Panc1 (cell line): ENCODE measurements around the gene LNX2. TPM values are rescaled to one million over a fixed set of nuclear protein-coding genes. Genes with fewer than 3 reads are reported as not detected.

Experiments used
- ATAC-seq: fragments of 200-7000 bp; cut with Tn5 transposase; 2 replicates; pipeline ENCODE4 v1.9.1; 2020; ENCODE audit warnings: mild to moderate bottlenecking, moderate library complexity
- BruUV-seq: library from RNA; stranded (reverse); fragments of 400-500 nt; replicated peaks from 2 replicates; lab custom pipeline; 2021; lab: Mats Ljungman, UMichigan
- CTCF ChIA-PET: fragments of 300-600 bp; sonication (Branson Sonifier 250); formaldehyde crosslinking; loops from one replicate; lab custom pipeline; 2022; ENCODE audit warnings: antibody characterized with exemption; lab: Charles Lee
- POLR2A ChIA-PET: fragments of 300-600 bp; sonication (Branson Sonifier 250); formaldehyde crosslinking; loops from one replicate; lab custom pipeline; 2022; ENCODE audit warnings: antibody characterized with exemption; lab: Charles Lee
- DNase-seq: peaks from one replicate; pipeline ENCODE4 v3.0.0-alpha.2; 2010; ENCODE audit warnings: low read depth, low spot score
- H3K27ac ChIP-seq: 2 replicates; pipeline ENCODE4 v1.5.1; 2011; ENCODE audit warnings: mild to moderate bottlenecking, low read length, inconsistent platforms
- H3K27me3 ChIP-seq: fragments of 200-500 bp; sonication (Bioruptor generic); 2 replicates; pipeline ENCODE4 v1.6.0; 2014; ENCODE audit warnings: low read length, inconsistent platforms; ENCODE audit not compliant: control insufficient read depth, insufficient read depth
- H3K36me3 ChIP-seq: fragments of 200-500 bp; sonication (Bioruptor generic); 2 replicates; pipeline ENCODE4 v1.5.1; 2014; ENCODE audit warnings: inconsistent platforms, mild to moderate bottlenecking, low read length, moderate library complexity; ENCODE audit not compliant: control insufficient read depth, insufficient read depth
- H3K4me1 ChIP-seq: 2 replicates; pipeline ENCODE4 v1.5.1; 2011; ENCODE audit warnings: inconsistent platforms, mild to moderate bottlenecking, low read length, moderate library complexity; ENCODE audit not compliant: control insufficient read depth, insufficient read depth
- H3K4me3 ChIP-seq, 2 experiments: 2 replicates each; pipeline ENCODE4 v1.5.1; 2011 to 2012; ENCODE audit warnings: low read depth in 2 of 2, low read length in 2 of 2, mild to moderate bottlenecking in 2 of 2, inconsistent platforms in 1 of 2, moderate library complexity in 1 of 2
- H3K9me3 ChIP-seq: fragments of 200-500 bp; sonication (Bioruptor generic); 2 replicates; pipeline ENCODE4 v1.5.1; 2014; ENCODE audit warnings: low read depth, mild to moderate bottlenecking, inconsistent platforms, low read length, moderate library complexity; ENCODE audit not compliant: control insufficient read depth, insufficient read depth
- CTCF ChIP-seq: fragments of 450-650 bp; IDR thresholded peaks from 2 replicates; pipeline ENCODE4 v1.5.1; 2017; ENCODE audit warnings: mild to moderate bottlenecking
- POLR2AphosphoS5 ChIP-seq: IDR thresholded peaks from 2 replicates; pipeline ENCODE4 v1.6.1; 2012; ENCODE audit warnings: mild to moderate bottlenecking, low read depth, low read length, moderate library complexity
- SIN3A ChIP-seq: IDR thresholded peaks from 2 replicates; pipeline ENCODE4 v1.6.1; 2012; ENCODE audit warnings: low read depth, mild to moderate bottlenecking, low read length, moderate library complexity, borderline replicate concordance; ENCODE audit not compliant: insufficient read depth
- TCF7L2 ChIP-seq: IDR thresholded peaks from 2 replicates; pipeline ENCODE4 v1.6.1; 2011; ENCODE audit warnings: mild to moderate bottlenecking, low read depth, low read length, inconsistent platforms
- in situ Hi-C: cut with HindIII; loops from 2 replicates; pipeline ENCODE4 v1.10.0; 2016; ENCODE audit warnings: low sequenced_read_pairs, low pct_unique_long_range_greater_than_20kb
- intact Hi-C: fragments of 100-400 bp; cut with micrococcal nuclease; formaldehyde crosslinking; loops from one replicate; pipeline ENCODE4 v1.10.0; 2022; ENCODE audit not compliant: unreplicated experiment
- total RNA-seq: library from RNA; stranded (reverse); gene quantifications from one replicate; pipeline ENCODE4 v1.2.1, GENCODE V29; 2021; ENCODE audit not compliant: unreplicated experiment
- TF ChIP-seq, protein P1 (sequence below), 2 experiments: IDR thresholded peaks; 2 replicates each; pipeline ENCODE4 v1.6.1; 2011 to 2012; ENCODE audit warnings: low read depth in 2 of 2, control low read depth in 1 of 2, low read length in 1 of 2, mild to moderate bottlenecking in 1 of 2, moderate library complexity in 1 of 2; ENCODE audit not compliant: insufficient read depth in 1 of 2

The LNX2 gene
- total RNA-seq, 1 experiment from 2014 or later, result 11.6 TPM

GRCh38 chr13:27636589-27637288, 16.4 kb upstream of the LNX2 start:
- H3K4me1 ChIP-seq, result no peaks in the 10 kb centered on the region; the same call in 1 of the 2 replicates
- no peak for ATAC-seq
- POLR2A ChIA-PET, result no interaction called here

DNA sequence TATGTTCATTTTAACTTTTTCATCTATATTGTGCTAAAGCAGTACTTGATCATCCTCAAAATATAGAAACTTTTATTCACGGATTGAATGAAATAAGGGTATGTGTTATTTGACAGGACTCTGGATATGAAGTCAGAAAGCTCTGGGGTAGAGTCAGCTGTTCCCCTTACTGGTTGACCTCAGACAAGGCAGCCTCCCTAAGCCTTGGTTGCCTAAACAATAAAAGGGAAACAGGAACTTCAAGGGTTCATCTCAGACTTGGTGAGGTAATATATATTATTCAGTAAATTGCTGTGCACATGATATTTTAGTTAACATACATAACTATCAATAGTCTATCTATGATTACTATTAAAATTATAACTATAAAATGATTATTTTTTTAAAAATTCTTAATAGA, 14.9 kb upstream of the LNX2 start:
- ATAC-seq, result no peak
- no TSS peak for BruUV-seq
- POLR2A ChIA-PET, result no interaction called here
- no peaks in the 10 kb centered on the region; the same call in 1 of the 2 replicates for H3K36me3 ChIP-seq
- no peaks in the 10 kb centered on the region; the same call in 1 of the 2 replicates for H3K4me1 ChIP-seq
- DNase-seq, result no peak
- no peaks in the 10 kb centered on the region for H3K27me3 ChIP-seq
- CTCF ChIA-PET, result no interaction called here
- H3K9me3 ChIP-seq, result no peaks in the 10 kb centered on the region
- H3K27ac ChIP-seq, result no peak overlapping the region
- H3K4me3 ChIP-seq, result no peak overlapping the region
- in situ Hi-C loops (no loop called here), intact Hi-C loops (no loop called here)
- TF ChIP-seq SIN3A (no peak), CTCF (no peak), TCF7L2 (no peak), POLR2AphosphoS5 (no peak)
- TF ChIP-seq, protein P1, sequence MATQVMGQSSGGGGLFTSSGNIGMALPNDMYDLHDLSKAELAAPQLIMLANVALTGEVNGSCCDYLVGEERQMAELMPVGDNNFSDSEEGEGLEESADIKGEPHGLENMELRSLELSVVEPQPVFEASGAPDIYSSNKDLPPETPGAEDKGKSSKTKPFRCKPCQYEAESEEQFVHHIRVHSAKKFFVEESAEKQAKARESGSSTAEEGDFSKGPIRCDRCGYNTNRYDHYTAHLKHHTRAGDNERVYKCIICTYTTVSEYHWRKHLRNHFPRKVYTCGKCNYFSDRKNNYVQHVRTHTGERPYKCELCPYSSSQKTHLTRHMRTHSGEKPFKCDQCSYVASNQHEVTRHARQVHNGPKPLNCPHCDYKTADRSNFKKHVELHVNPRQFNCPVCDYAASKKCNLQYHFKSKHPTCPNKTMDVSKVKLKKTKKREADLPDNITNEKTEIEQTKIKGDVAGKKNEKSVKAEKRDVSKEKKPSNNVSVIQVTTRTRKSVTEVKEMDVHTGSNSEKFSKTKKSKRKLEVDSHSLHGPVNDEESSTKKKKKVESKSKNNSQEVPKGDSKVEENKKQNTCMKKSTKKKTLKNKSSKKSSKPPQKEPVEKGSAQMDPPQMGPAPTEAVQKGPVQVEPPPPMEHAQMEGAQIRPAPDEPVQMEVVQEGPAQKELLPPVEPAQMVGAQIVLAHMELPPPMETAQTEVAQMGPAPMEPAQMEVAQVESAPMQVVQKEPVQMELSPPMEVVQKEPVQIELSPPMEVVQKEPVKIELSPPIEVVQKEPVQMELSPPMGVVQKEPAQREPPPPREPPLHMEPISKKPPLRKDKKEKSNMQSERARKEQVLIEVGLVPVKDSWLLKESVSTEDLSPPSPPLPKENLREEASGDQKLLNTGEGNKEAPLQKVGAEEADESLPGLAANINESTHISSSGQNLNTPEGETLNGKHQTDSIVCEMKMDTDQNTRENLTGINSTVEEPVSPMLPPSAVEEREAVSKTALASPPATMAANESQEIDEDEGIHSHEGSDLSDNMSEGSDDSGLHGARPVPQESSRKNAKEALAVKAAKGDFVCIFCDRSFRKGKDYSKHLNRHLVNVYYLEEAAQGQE (IDR thresholded peaks at IDR 0.05; ENCODE audit: insufficient read depth in 1 of 2, low read depth in 2 of 2, low read length in 1 of 2), result no peak

More at GRCh38 chr13:27636589-27637288, 16.4 kb upstream of the LNX2 start:
- Histone ChIP-seq H3K27ac (no peak overlapping the region), H3K36me3 (no peaks in the 10 kb centered on the region; the same call in 1 of the 2 replicates), H3K27me3 (no peaks in the 10 kb centered on the region), H3K9me3 (no peaks in the 10 kb centered on the region), H3K4me3 (no peak overlapping the region)
- intact Hi-C loops, result no loop called here
- TF ChIP-seq SIN3A (no peak), POLR2AphosphoS5 (no peak), CTCF (no peak), TCF7L2 (no peak)
- TF ChIP-seq, protein P1 (IDR thresholded peaks at IDR 0.05; ENCODE audit: insufficient read depth in 1 of 2, low read depth in 2 of 2, low read length in 1 of 2), result no peak
- no peak for DNase-seq
- in situ Hi-C loops, result no loop called here
- CTCF ChIA-PET, result no interaction called here
- no TSS peak for BruUV-seq
